SK-N-SH (cell line): ENCODE results near the gene STMN1. TPM values are rescaled to one million over a fixed set of nuclear protein-coding genes. Genes with fewer than 3 reads are reported as not detected.
"Not testable (repeated sequence)": the region's sequence is repeated elsewhere in the genome, so short reads cannot be mapped to it uniquely, and the experiment has no call there.

Experiments
- CTCF ChIA-PET: fragments of 300-600, 350-600 bp; formaldehyde crosslinking; extraction: SDS; loops from one replicate; lab custom pipeline; 2021; lab: Yijun Ruan, JAX
- POLR2A ChIA-PET: fragments of 350-600 bp; sonication (Branson Sonifier 250); formaldehyde crosslinking; extraction: SDS; loops from one replicate; lab custom pipeline; 2020; ENCODE audit warnings: antibody characterized with exemption, inconsistent platforms; lab: Yijun Ruan, JAX
- DNase-seq: peaks from one replicate; pipeline ENCODE4 v3.0.0; 2012
- H2AFZ ChIP-seq: fragments of 200-600 bp; sonication (generic); 2 replicates; pipeline ENCODE4 v1.8.1; 2016; ENCODE audit warnings: antibody characterized with exemption, mild to moderate bottlenecking, low read depth
- H3F3A ChIP-seq: fragments of 200-600 bp; sonication (generic); replicated peaks from 2 replicates; pipeline ENCODE3; 2016; ENCODE audit warnings: antibody characterized with exemption, mild to moderate bottlenecking; ENCODE audit not compliant: insufficient read depth
- H3K27ac ChIP-seq, 2 experiments: fragments of 200-500 bp in 1 of 2; fragments of 200-600 bp in 1 of 2; sonication (Bioruptor generic) in 1 of 2; sonication (generic), shearing (Covaris generic) in 1 of 2; 2 replicates each; pipeline versions ENCODE4 v1.5.1 to v1.6.1; 2014 to 2016; ENCODE audit warnings: low read depth in 2 of 2, inconsistent platforms in 1 of 2, low read length in 1 of 2, mild to moderate bottlenecking in 1 of 2, mixed read lengths in 1 of 2
- H3K27me3 ChIP-seq: fragments of 200-600 bp; sonication (generic), shearing (Covaris generic); 2 replicates; pipeline ENCODE4 v1.6.1; 2016; ENCODE audit warnings: mixed run types; ENCODE audit not compliant: insufficient read depth
- H3K36me3 ChIP-seq, 2 experiments: fragments of 200-500 bp in 1 of 2; fragments of 200-600 bp in 1 of 2; sonication (Bioruptor generic) in 1 of 2; sonication (generic) in 1 of 2; replicated peaks in 1 of 2; 2 replicates each; pipeline versions ENCODE3 to v1.5.1; 2014 to 2016; ENCODE audit warnings: low read length in 1 of 2, mild to moderate bottlenecking in 1 of 2; ENCODE audit not compliant: insufficient read depth in 2 of 2, control insufficient read depth in 1 of 2
- H3K4me1 ChIP-seq, 2 experiments: fragments of 200-500 bp in 1 of 2; fragments of 200-600 bp in 1 of 2; sonication (Bioruptor generic) in 1 of 2; sonication (generic), shearing (Covaris generic) in 1 of 2; 2 replicates each; pipeline versions ENCODE4 v1.5.1 to v1.6.1; 2014 to 2016; ENCODE audit warnings: low read depth in 1 of 2, low read length in 1 of 2, mixed run types in 1 of 2; ENCODE audit not compliant: insufficient read depth in 2 of 2, control insufficient read depth in 1 of 2
- H3K4me2 ChIP-seq: fragments of 200-600 bp; sonication (generic), shearing (Covaris generic); 2 replicates; pipeline ENCODE4 v1.6.1; 2017; ENCODE audit warnings: mixed run types
- H3K4me3 ChIP-seq, 2 experiments: fragments of 200-500 bp in 1 of 2; fragments of 200-600 bp in 1 of 2; sonication (Bioruptor generic) in 1 of 2; sonication (generic), shearing (Covaris generic) in 1 of 2; 2 replicates each; pipeline versions ENCODE4 v1.5.1 to v1.8.1; 2014 to 2016; ENCODE audit warnings: low read depth in 2 of 2, inconsistent platforms in 1 of 2, low read length in 1 of 2, mild to moderate bottlenecking in 1 of 2, mixed read lengths in 1 of 2, moderate library complexity in 1 of 2
- H3K79me2 ChIP-seq: fragments of 200-600 bp; sonication (generic); 2 replicates; pipeline ENCODE4 v1.8.1; 2017; ENCODE audit warnings: mild to moderate bottlenecking; ENCODE audit not compliant: insufficient read depth
- H3K9ac ChIP-seq: fragments of 200-600 bp; sonication (generic); 2 replicates; pipeline ENCODE4 v1.6.1; 2017; ENCODE audit warnings: mixed run types
- H3K9me2 ChIP-seq: fragments of 200-600 bp; sonication (generic); 2 replicates; pipeline ENCODE4 v1.6.1; 2017; ENCODE audit warnings: mixed run types
- H3K9me3 ChIP-seq: fragments of 200-600 bp; sonication (generic); 2 replicates; pipeline ENCODE4 v1.6.1; 2017; ENCODE audit warnings: mixed run types, mild to moderate bottlenecking, moderate library complexity
- H4K20me1 ChIP-seq: fragments of 200-600 bp; sonication (generic); 2 replicates; pipeline ENCODE4 v1.6.1; 2017; ENCODE audit warnings: mild to moderate bottlenecking, mixed run types; ENCODE audit not compliant: insufficient read depth
- CHD2 ChIP-seq: fragments of 150-350 bp; IDR thresholded peaks from 2 replicates; pipeline ENCODE4 v1.6.1; 2018; ENCODE audit warnings: low read length; ENCODE audit not compliant: partially characterized antibody
- ELF1 ChIP-seq: IDR thresholded peaks from 2 replicates; pipeline ENCODE4 v1.4.0; 2012
- EP300 ChIP-seq, 2 experiments: IDR thresholded peaks; 2 replicates each; pipeline versions ENCODE4 v1.4.0 to v1.6.1; 2012; ENCODE audit warnings: borderline replicate concordance in 1 of 2, low read depth in 1 of 2, low read length in 1 of 2
- FOXJ3 ChIP-seq: sonication (generic); formaldehyde crosslinking; IDR thresholded peaks from 2 replicates; pipeline ENCODE4 v1.5.1; 2020; ENCODE audit warnings: mild to moderate bottlenecking, missing genetic modification reagents
- FOXM1 ChIP-seq: IDR thresholded peaks from 2 replicates; pipeline ENCODE4 v1.4.0; 2012; ENCODE audit warnings: low read depth, mild to moderate bottlenecking
- GABPA ChIP-seq: IDR thresholded peaks from 2 replicates; pipeline ENCODE4 v1.4.0; 2012; ENCODE audit warnings: low read depth, mild to moderate bottlenecking
- MXI1 ChIP-seq: IDR thresholded peaks from 2 replicates; pipeline ENCODE4 v1.6.1; 2012; ENCODE audit warnings: mild to moderate bottlenecking, low read depth, low read length, improper control_type of control experiment
- NFIC ChIP-seq: IDR thresholded peaks from 2 replicates; pipeline ENCODE4 v1.4.0; 2012; ENCODE audit warnings: borderline replicate concordance
- POLR2AphosphoS5 ChIP-seq: IDR thresholded peaks from 2 replicates; pipeline ENCODE4 v1.6.1; 2012; ENCODE audit warnings: low read depth, low read length
- RFX5 ChIP-seq: IDR thresholded peaks from 2 replicates; pipeline ENCODE4 v1.6.1; 2012; ENCODE audit warnings: mild to moderate bottlenecking, improper control_type of control experiment, low read length
- RXRA ChIP-seq: IDR thresholded peaks from 2 replicates; pipeline ENCODE4 v1.4.0; 2012; ENCODE audit warnings: low read depth, mild to moderate bottlenecking, borderline replicate concordance
- SIN3A ChIP-seq: IDR thresholded peaks from 2 replicates; pipeline ENCODE4 v1.6.1; 2012; ENCODE audit warnings: low read depth, mild to moderate bottlenecking, low read length, moderate library complexity, borderline replicate concordance
- TCF12 ChIP-seq: IDR thresholded peaks from 2 replicates; pipeline ENCODE4 v1.4.0; 2012
- YY1 ChIP-seq: IDR thresholded peaks from 2 replicates; pipeline ENCODE4 v1.4.0; 2012; ENCODE audit warnings: low read depth, mild to moderate bottlenecking
- WGBS: methylation state at CpG from one replicate; pipeline ENCODE4 v1.1.6; 2017; ENCODE audit warnings: low lambda C conversion rate; 5-methylcytosine and 5-hydroxymethylcytosine counted together
- polyA plus RNA-seq, 3 experiments: library from polyadenylated mRNA; depleted of rRNA; stranded (reverse); fragments of >200 nt; gene quantifications; 2 replicates each; pipeline ENCODE4 v1.2.3, GENCODE V29; 2012
- TF ChIP-seq, protein P1 (sequence below): IDR thresholded peaks from 2 replicates; pipeline ENCODE4 v1.6.1; 2012; ENCODE audit warnings: mild to moderate bottlenecking, low read depth, low read length, moderate library complexity
- TF ChIP-seq, protein P2 (sequence below): fragments of 200-600 bp; sonication (generic); IDR thresholded peaks from 2 replicates; pipeline ENCODE4 v1.6.1; 2017; ENCODE audit warnings: antibody characterized with exemption, mild to moderate bottlenecking, moderate library complexity
- TF ChIP-seq, protein P3 (sequence below): IDR thresholded peaks from 2 replicates; pipeline ENCODE4 v1.4.0; 2012; ENCODE audit warnings: low read depth, borderline replicate concordance
- TF ChIP-seq, protein P4 (sequence below): fragments of 150-350 bp; IDR thresholded peaks from 2 replicates; pipeline ENCODE4 v1.6.1; 2017; ENCODE audit warnings: antibody characterized with exemption, low read length, low read depth, borderline replicate concordance
- TF ChIP-seq, protein P5 (sequence below): IDR thresholded peaks from 2 replicates; pipeline ENCODE4 v1.4.0; 2012; ENCODE audit warnings: low read depth, borderline replicate concordance

Gene STMN1
- polyA plus RNA-seq, 1 of the 3 experiments (the other 2 are of a cell fraction): 143 TPM

GRCh38 chr1:25945761-25946160, 39.5 kb upstream of the STMN1 start (continued):
- TF ChIP-seq, protein P1, sequence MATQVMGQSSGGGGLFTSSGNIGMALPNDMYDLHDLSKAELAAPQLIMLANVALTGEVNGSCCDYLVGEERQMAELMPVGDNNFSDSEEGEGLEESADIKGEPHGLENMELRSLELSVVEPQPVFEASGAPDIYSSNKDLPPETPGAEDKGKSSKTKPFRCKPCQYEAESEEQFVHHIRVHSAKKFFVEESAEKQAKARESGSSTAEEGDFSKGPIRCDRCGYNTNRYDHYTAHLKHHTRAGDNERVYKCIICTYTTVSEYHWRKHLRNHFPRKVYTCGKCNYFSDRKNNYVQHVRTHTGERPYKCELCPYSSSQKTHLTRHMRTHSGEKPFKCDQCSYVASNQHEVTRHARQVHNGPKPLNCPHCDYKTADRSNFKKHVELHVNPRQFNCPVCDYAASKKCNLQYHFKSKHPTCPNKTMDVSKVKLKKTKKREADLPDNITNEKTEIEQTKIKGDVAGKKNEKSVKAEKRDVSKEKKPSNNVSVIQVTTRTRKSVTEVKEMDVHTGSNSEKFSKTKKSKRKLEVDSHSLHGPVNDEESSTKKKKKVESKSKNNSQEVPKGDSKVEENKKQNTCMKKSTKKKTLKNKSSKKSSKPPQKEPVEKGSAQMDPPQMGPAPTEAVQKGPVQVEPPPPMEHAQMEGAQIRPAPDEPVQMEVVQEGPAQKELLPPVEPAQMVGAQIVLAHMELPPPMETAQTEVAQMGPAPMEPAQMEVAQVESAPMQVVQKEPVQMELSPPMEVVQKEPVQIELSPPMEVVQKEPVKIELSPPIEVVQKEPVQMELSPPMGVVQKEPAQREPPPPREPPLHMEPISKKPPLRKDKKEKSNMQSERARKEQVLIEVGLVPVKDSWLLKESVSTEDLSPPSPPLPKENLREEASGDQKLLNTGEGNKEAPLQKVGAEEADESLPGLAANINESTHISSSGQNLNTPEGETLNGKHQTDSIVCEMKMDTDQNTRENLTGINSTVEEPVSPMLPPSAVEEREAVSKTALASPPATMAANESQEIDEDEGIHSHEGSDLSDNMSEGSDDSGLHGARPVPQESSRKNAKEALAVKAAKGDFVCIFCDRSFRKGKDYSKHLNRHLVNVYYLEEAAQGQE: no peak

- Histone ChIP-seq H3K4me2 (no peak overlapping the region), H3K36me3 (no peaks in the 10 kb centered on the region), H3K9ac (no peak overlapping the region), H3K9me3 (no peaks in the 10 kb centered on the region), H3K4me1 (no peaks in the 10 kb centered on the region; a peak in 1 of 4 replicates), H3K79me2 (no peaks in the 10 kb centered on the region), H3F3A (no peaks in the 10 kb centered on the region), H3K4me3 (no peak overlapping the region), H3K27ac (no peak overlapping the region), H3K27me3 (no peaks in the 10 kb centered on the region), H3K9me2 (no peaks in the 10 kb centered on the region)
- DNase-seq: no peak
- ChIA-PET POLR2A (no interaction called here), CTCF (interaction anchor here (0.7 to 3.4 kb wide), 6 partner anchors 11 to 49 kb away, joined by 3 to 10 read pairs (median 3); no protein-coding TSS in a partner anchor)
- WGBS: 62% methylated on average over 3 of the region's 3 CpGs
- TF ChIP-seq RFX5 (no peak), ELF1 (no peak), POLR2AphosphoS5 (no peak), RXRA (no peak), MXI1 (no peak), TCF12 (no peak), FOXJ3 (CRISPR knock-in tag) (no peak), FOXM1 (no peak), CHD2 (no peak), NFIC (no peak), SIN3A (no peak), YY1 (no peak), EP300 (IDR thresholded peaks at IDR 0.05; ENCODE audit: borderline replicate concordance in 1 of 2, low read depth in 1 of 2, low read length in 1 of 2) (no peak), GABPA (no peak)
- TF ChIP-seq, protein P2, sequence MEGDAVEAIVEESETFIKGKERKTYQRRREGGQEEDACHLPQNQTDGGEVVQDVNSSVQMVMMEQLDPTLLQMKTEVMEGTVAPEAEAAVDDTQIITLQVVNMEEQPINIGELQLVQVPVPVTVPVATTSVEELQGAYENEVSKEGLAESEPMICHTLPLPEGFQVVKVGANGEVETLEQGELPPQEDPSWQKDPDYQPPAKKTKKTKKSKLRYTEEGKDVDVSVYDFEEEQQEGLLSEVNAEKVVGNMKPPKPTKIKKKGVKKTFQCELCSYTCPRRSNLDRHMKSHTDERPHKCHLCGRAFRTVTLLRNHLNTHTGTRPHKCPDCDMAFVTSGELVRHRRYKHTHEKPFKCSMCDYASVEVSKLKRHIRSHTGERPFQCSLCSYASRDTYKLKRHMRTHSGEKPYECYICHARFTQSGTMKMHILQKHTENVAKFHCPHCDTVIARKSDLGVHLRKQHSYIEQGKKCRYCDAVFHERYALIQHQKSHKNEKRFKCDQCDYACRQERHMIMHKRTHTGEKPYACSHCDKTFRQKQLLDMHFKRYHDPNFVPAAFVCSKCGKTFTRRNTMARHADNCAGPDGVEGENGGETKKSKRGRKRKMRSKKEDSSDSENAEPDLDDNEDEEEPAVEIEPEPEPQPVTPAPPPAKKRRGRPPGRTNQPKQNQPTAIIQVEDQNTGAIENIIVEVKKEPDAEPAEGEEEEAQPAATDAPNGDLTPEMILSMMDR: no peak
- TF ChIP-seq, protein P3, sequence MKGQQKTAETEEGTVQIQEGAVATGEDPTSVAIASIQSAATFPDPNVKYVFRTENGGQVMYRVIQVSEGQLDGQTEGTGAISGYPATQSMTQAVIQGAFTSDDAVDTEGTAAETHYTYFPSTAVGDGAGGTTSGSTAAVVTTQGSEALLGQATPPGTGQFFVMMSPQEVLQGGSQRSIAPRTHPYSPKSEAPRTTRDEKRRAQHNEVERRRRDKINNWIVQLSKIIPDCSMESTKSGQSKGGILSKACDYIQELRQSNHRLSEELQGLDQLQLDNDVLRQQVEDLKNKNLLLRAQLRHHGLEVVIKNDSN: no peak
- TF ChIP-seq, protein P4, sequence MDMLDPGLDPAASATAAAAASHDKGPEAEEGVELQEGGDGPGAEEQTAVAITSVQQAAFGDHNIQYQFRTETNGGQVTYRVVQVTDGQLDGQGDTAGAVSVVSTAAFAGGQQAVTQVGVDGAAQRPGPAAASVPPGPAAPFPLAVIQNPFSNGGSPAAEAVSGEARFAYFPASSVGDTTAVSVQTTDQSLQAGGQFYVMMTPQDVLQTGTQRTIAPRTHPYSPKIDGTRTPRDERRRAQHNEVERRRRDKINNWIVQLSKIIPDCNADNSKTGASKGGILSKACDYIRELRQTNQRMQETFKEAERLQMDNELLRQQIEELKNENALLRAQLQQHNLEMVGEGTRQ: no peak
- TF ChIP-seq, protein P5, sequence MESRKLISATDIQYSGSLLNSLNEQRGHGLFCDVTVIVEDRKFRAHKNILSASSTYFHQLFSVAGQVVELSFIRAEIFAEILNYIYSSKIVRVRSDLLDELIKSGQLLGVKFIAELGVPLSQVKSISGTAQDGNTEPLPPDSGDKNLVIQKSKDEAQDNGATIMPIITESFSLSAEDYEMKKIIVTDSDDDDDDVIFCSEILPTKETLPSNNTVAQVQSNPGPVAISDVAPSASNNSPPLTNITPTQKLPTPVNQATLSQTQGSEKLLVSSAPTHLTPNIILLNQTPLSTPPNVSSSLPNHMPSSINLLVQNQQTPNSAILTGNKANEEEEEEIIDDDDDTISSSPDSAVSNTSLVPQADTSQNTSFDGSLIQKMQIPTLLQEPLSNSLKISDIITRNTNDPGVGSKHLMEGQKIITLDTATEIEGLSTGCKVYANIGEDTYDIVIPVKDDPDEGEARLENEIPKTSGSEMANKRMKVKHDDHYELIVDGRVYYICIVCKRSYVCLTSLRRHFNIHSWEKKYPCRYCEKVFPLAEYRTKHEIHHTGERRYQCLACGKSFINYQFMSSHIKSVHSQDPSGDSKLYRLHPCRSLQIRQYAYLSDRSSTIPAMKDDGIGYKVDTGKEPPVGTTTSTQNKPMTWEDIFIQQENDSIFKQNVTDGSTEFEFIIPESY: no peak
- TF ChIP-seq, all 33 proteins: peak for 0
- no peaks in the 10 kb centered on the region for H4K20me1 ChIP-seq
- no peak overlapping the region for H2AFZ ChIP-seq
These were observed 38.8 kb upstream of the STMN1 start for GRCh38 chr1:25944986-25945385.

DNA sequence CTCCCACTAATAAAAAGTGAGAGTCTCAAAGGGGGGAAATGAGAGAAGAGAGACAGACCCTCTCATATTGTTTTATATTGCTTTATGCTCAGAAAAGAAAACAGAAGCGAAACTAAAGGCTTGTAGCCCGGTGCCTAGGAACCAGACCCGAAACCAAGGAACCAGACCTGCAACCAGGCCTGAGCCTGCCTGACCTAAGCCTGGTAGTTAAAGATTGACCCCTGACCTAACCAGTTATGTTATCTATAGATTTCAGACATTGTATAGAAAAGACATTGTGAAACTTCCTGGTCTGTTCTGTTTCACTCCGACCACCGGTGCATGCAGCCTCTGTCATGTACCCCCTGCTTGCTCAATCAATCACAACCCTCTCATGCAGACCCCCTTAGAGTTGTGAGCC, 37.3 kb upstream of the STMN1 start:
- H3K36me3 ChIP-seq, H3K4me1 ChIP-seq, H3F3A ChIP-seq, H3K27ac ChIP-seq, DNase-seq, H3K27me3 ChIP-seq, H2AFZ ChIP-seq, POLR2A ChIA-PET, H3K9me3 ChIP-seq, H4K20me1 ChIP-seq, H3K4me3 ChIP-seq, H3K9ac ChIP-seq, H3K4me2 ChIP-seq, H3K79me2 ChIP-seq, H3K9me2 ChIP-seq: not testable (repeated sequence)
- 89% methylated on average over 3 of the region's 5 CpGs for WGBS
- CTCF ChIA-PET: interaction anchor here (3.4 kb wide), 1 partner anchor 48 kb away, joined by 10 read pairs; no protein-coding TSS in a partner anchor
